ENCODE data around the gene CDH13. TPM values are rescaled to one million over a fixed set of nuclear protein-coding genes. Genes with fewer than 3 reads are reported as not detected.

The CDH13 gene
- total and polyA plus RNA-seq, 7 donors: 6.1 to 30.7 (median 22.8) TPM

GRCh38 chr16:82636485-82636884 lies 9.7 kb downstream of the CDH13 start:
- Histone ChIP-seq H3K36me3 (ENCODE audit: insufficient read depth in 1 of 2, low read depth in 1 of 2) (no peaks in the 10 kb centered on the region), H3K4me1 (peaks cover 64% of the 10 kb centered on the region), H3K27ac (no peak overlapping the region), H3K4me3 (no peak overlapping the region), H3K27me3 (ENCODE audit: insufficient read depth in 3 of 3, low read length in 2 of 3) (no peaks in the 10 kb centered on the region), H3K9me3 (no peaks in the 10 kb centered on the region)
- WGBS, 3 donors: 71 to 79% (median 76%) methylated on average over 3 of the region's 3 CpGs
- TF ChIP-seq CTCF (IDR thresholded peaks at IDR 0.05): no peak
- intact Hi-C loops (cut with DNase I): loop anchor here in 1 of 2 donors (5.0 to 10.0 kb wide), 3 partner anchors 81 to 428 kb away; no protein-coding TSS in a partner anchor
- no peak for DNase-seq
- no peak for ATAC-seq

GRCh38 chr16:82636958-82637357 lies 10.2 kb downstream of the CDH13 start:
- no peaks in the 10 kb centered on the region for H3K36me3 ChIP-seq (ENCODE audit: insufficient read depth in 1 of 2, low read depth in 1 of 2)
- no peaks in the 10 kb centered on the region for H3K9me3 ChIP-seq
- TF ChIP-seq CTCF (IDR thresholded peaks at IDR 0.05): no peak
- no peak overlapping the region for H3K4me3 ChIP-seq
- no peak for ATAC-seq
- no peak overlapping the region for H3K27ac ChIP-seq
- H3K4me1 ChIP-seq: peaks cover 64% of the 10 kb centered on the region
- no peaks in the 10 kb centered on the region for H3K27me3 ChIP-seq (ENCODE audit: insufficient read depth in 3 of 3, low read length in 2 of 3)
- intact Hi-C loops (cut with DNase I): loop anchor here in 1 of 2 donors (5.0 to 10.0 kb wide), 3 partner anchors 80 to 428 kb away; no protein-coding TSS in a partner anchor
- DNase-seq: no peak
- 76 to 83% (median 80%) methylated on average over 3 of the region's 3 CpGs for WGBS, 3 donors

GRCh38 chr16:82638095-82638798 lies 11.5 kb downstream of the CDH13 start:
- DNase-seq: no peak
- Histone ChIP-seq H3K4me3 (no peak overlapping the region), H3K27me3 (ENCODE audit: insufficient read depth in 3 of 3, low read length in 2 of 3) (no peaks in the 10 kb centered on the region), H3K27ac (peak overlapping the region; percentile 51), H3K36me3 (ENCODE audit: insufficient read depth in 1 of 2, low read depth in 1 of 2) (no peaks in the 10 kb centered on the region), H3K9me3 (no peaks in the 10 kb centered on the region), H3K4me1 (peaks cover 57% of the 10 kb centered on the region)
- ATAC-seq: no peak
- 38 to 54% (median 53%) methylated on average over 4 of the region's 4 CpGs for WGBS, 3 donors
- intact Hi-C loops (cut with DNase I): loop anchor here in 1 of 2 donors (5.0 to 10.0 kb wide), 3 partner anchors 79 to 427 kb away; no protein-coding TSS in a partner anchor
- TF ChIP-seq CTCF (IDR thresholded peaks at IDR 0.05): no peak

DNA sequence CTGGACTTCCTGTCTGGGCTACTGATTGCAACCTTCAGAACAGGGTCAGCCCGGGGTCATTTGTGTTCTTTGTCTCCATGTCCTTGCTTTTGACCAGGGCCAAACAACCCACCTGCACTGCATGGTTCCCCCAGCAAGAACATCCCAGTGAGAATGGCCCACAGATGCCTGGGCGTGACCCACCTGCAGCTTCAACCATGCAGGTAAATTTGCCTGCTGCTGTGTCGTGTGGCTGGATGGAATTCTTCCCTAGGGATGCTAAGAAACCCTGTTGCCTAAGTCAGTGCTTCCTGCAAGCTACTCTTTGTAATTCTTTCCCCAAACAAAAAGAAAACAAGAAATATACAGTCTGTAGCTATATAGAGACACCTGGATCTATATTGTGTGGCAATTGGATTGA lies 12.5 kb downstream of the CDH13 start:
- no peak overlapping the region for H3K4me3 ChIP-seq
- H3K9me3 ChIP-seq: no peaks in the 10 kb centered on the region
- no peaks in the 10 kb centered on the region for H3K36me3 ChIP-seq (ENCODE audit: insufficient read depth in 1 of 2, low read depth in 1 of 2)
- no peaks in the 10 kb centered on the region for H3K27me3 ChIP-seq (ENCODE audit: insufficient read depth in 3 of 3, low read length in 2 of 3)
- peak overlapping the region; percentile 11 for H3K27ac ChIP-seq
- DNase-seq (no peak), ATAC-seq (no peak)
- 69 to 70% (median 70%) methylated on average over 3 of the region's 3 CpGs for WGBS, 3 donors
- intact Hi-C loops (cut with DNase I): loop anchor here in 1 of 2 donors (5.0 to 10.0 kb wide), 3 partner anchors 78 to 426 kb away; no protein-coding TSS in a partner anchor
- H3K4me1 ChIP-seq: peaks cover 48% of the 10 kb centered on the region
- no peak for TF ChIP-seq CTCF (IDR thresholded peaks at IDR 0.05)

All from psoas muscle (tissue), 8 donors.